ENCODE data around the gene COL23A1.

Gene COL23A1

DNA sequence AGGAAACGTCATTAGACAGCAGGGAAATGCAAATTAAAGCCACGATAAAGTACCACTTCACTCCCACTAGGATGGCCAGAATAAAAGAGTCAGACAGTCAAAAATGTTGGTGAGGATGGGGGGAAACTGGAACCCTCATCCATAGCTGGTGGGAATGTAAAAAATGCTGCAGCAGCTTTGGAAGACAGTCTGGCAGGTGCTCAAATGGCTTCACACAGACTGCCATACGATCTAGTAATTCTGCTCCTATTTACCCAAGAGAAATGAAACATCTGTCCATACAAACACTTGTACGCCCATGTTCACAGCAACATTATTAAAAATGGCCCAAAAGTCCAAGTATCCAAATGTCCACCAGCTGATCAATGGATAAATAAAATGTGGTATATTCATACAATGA, 198.7 kb downstream of the COL23A1 start:
- no peak for DNase-seq (ENCODE audit: low read depth)

DNA sequence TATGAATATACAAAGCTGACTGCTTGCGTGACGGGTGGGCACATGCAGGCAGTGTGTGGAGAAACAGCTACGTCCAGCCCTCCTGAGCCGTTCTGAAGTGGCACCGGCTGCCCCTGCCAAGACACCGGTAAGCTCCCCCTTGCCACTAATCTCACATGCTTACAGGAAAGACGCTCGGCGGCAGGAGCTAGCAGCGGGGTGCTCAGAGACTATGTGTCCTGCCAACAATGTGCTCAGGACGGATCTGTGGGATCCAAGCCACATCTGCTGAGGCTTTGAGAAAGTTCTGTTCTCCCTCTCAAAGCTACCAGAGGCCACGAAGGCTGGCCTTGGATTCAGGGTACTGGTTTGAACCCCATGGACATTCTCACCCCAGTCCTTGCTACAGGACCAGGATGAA, 200.4 kb downstream of the COL23A1 start:
- no peak for DNase-seq (ENCODE audit: low read depth)

DNA sequence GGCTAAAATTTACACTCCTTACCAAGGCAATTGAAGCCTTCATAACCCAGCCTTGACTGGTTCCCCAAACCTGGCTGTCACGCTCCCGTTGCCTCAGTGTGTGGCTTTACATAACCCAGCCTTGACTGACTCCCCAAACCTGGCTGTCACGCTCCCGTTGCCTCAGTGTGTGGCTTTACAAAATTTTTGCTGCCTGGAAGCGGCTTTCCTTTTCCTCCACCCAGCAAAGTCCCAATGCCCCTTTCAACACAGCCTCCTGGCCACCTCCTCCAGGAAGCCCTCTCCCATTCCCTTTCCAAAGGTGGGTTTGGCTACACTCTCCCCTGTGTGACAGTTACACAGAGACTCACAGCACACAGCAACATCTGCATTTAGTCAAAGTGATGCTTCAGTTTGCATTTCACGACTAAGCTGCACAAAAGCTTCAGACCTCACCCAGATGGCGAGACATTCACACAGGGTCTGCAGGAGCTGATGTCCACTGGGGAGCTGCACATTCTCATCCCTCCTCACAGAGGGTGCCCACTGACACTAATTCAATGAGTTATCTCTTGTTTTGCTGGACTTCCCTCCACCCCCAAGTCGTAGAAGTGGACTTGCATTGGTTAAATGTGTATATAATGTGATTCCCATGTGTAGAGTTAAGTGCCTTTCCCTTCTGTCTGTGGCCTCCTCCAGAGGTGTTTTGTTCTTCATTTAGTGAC, 201.0 kb downstream of the COL23A1 start:
- no peak for DNase-seq (ENCODE audit: low read depth)

DNA sequence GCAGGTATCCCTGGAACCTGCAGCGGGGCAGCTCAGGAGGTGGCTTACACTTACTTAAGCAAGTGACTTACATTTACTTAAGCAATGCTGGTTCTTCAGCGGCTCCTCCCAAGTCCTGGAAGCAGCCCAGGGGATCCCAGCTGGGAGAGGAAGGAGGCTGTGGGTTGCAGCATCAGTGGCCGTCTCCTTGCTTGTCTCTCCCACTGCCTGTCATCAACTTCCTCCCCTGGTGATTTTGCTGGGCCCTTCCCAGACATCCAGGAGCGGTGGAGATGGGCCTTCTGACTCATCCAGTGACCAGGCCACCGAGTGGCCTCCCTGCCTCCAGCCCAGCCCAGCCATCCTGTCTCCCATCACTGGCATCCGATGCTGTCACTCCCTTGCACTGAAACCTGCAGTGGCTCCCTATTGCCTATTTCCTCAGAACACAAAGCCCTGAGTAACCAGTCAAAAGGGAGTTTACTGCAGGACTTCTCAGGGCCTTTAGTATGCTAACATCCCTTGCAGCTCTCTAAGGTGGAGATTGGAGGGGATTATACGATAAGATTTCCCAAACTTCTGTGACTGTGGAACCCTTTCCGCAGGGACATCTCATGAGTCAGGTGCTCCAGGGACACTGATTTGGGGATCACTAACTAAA, 201.7 kb downstream of the COL23A1 start:
- no peak for DNase-seq (ENCODE audit: low read depth)

DNA sequence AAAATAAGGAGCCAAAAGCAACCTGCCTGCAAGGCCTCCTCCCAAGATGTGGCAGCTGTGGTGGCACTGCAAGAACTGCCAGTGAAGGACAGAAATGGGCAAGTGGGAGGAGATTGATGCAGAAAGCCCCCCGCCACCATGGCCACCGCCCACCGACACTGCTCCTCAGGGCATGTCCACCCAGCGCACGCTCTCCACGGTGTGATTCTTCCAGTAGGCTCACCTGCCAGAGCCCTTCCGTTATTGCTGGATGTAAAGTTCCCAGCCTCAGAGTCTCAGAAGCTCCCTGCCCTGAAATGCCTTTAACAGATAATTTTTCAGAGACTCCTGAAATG, 202.4 kb downstream of the COL23A1 start:
- DNase-seq (ENCODE audit: low read depth): no peak

DNA sequence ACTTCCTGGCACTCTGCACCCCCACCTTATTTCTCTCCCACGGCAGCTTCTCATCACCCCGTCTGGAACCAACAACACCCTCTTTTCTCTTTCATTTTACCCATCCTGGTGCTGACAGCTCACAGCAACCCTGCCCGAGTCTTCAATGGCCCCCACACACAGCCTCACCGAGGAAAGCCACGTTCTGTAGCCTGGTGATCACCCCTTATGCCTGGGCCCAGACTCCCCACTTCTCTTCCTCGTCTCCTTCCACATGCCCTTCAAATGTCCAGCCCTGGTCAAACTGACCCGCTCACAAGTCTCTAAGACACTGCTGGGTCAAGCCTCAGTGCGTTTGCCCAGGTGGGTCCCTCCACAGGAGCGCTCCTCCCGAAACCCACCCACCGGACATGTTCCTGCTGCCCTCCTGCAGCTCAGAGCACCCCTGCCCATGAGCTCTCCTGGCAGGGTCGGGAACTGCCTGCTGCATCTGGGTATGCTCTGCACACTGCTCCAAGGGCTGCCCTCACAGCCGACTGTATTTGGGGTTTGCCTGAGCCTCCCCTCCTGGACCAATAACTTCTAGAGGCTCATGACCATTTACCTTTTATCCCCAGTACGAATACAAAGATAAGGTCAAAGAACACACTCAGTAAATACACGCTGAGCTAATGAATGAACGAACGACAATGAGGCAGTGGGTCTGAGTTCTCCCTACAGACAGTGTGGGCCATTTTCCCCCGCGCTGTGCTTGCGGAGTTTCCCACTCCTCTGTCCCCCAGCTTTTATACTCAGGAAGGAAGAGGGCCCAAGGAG, 202.9 kb downstream of the COL23A1 start:
- DNase-seq (ENCODE audit: low read depth): no peak

DNA sequence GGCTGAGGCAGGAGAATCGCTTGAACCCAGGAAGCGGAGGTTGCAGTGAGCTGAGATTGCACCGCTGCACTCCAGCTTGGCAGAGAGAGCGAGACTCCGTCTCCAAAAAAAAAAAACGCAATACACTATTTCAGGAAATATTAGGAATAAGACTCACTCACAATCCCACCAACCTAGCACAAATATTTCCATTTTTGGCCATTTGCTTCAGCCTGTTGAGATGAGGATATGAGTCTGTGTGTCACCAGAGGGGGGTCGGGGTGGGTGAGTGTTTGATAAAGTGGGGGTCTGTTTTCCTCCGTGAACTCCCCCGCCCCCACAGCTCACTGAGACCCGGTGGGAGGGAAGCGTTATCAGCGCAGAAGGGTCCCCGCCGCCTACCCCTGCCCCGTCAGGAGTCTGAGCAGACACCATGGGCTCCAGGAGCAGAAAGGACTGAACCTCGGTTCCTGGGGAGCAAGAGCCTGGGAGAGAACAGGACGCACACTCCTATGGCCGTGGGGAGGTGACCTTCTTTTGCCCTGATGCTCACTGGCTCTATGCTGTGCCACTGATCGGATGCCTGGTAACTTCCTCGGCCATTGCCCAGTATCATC, 203.8 kb downstream of the COL23A1 start:
- DNase-seq (ENCODE audit: low read depth): no peak

DNA sequence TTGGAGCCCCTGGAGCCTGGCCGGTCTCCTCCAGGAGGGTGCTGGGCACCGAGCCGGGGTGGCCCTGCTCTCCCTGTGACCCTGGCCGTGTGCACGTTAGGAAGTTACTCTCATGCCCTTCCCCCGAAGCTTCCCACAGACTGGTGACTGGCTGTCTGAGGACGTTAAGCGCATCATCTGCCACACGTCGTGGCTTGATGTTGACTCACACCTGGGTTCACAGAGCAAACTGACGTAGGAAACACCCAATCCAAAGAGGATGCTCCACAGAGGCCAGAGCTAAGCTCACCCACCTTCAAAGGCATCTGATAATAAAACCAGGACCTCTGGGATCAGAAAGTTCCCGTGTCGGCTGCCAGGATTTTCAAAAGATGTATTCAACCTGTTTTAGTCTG, 204.7 kb downstream of the COL23A1 start:
- no peak for DNase-seq (ENCODE audit: low read depth)

DNA sequence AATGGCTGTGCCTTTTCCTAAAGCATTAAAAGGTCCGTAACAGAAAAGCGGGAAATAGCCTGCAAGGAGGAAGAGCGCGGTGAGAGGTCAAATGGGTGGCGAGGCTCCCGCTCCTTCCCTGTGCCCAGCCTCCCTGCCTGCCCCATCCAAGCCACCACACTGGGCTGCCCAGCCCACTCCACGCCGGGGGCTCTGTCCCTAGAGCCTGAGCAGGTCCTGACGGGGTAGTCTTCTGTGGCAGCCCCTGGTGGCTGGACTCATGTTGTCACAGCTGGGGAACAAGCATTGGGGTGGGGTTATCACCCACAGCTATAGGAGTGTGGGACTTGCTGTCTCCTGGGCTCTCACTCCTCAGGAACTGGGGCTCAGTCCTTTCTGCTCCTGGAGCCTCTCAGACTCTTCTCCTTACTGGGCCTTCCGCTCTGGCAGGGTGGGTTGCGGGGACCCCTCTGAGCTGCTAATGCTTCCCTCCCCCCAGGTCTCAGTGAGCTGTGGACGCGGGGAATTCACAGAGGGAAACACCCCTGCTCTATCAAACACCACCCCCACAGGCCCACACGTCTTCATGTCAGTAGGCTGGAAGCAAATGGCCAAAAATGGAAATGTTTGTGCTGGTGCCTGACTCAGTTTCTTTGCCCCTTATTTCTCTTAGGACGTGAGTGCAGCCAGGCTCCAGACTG, 205.2 kb downstream of the COL23A1 start:
- DNase-seq (ENCODE audit: low read depth): no peak

DNA sequence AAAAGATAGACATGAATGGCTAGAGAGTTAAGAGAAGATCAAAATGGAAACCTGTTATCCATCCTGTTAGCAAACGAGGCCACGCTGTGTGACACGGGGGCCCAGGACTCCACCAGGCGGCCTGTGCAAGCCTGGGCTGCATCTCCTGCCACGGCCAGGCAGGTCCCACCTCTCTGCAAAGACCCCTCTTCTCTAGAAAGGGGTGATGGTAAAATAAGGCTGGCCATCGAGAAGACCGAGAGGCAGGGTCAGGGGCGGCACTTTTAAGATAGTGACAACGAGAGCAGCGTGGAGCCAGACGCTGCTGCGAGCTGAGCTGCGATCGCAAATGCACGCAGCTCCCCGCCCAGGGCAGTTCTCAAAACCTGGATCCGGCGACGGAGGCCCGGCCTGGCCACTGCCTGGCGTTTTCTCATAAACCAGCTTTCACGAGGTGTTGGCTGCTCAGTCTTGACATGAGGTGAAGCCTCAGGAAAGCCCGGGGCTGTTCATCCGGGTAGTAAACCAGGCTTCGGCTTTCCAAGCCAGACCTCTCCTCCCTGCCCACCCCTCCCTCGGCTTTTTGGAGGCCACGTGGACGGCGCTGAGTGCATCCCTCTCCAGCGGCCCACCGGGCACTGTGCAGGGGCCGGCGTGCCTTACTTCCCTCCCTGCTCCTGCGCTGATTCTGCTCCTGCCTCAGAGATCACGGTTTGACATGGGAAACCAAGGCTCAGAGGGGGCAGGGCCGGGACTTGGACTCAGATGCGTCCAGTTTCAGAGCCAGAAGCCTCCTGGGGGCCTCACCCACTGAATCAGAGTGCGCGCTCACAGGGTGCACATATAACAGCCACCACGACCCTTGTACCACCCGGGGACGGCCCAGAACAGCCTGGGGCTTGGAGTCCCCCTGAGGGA, 206.0 kb downstream of the COL23A1 start:
- DNase-seq (ENCODE audit: low read depth): no peak

DNA sequence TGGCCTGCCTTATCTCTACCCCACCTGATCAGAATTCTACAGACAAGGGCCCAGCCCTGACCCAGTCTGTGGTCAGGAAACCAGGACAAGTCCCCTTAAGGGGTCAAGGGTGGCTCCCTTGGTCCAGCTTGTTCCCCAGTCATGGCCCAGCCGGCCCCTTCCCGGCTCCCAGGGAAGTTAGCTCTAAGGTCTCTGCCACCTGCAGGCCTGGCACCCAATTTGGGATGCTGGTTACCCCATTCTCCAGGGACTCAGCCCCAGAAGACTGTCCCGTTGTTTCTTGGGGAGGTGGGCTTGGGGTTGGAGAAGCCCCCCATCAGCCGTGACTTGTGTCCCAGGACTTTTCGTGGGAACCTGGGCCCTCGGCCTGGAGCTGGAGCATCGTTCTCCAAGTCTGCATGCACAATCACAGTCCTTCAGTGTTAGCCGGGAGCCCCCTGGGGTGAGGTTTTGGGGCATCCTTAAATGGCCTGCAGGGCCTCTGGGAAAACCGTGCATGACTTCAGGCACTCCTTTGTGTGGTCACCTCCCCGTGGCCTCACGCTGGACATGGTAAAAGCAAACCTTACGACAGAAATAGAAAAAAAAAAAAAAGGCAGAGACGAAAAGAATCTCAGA, 206.8 kb downstream of the COL23A1 start:
- no peak for DNase-seq (ENCODE audit: low read depth)

DNA sequence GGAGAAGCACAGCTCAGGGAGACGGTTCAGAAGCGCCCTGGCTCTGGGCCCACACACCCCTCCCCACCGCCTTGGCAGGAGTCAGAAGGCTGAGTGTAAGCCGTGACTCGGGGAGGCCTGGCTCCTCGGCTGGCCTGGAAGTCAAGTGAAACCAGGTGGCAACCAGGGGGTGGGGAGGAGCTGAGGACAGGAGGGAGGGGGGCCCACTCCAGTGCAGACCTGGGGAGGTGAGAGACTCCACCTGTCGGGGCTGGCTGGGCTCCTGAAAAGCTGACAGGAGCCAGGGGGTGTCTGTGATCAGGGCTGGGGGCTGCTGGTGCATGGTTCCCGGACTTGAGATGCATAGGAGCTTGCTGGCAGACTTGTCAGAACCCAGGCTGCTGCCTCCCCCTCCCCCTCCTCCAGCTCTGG, 207.4 kb downstream of the COL23A1 start:
- no peak for DNase-seq (ENCODE audit: low read depth)

DNA sequence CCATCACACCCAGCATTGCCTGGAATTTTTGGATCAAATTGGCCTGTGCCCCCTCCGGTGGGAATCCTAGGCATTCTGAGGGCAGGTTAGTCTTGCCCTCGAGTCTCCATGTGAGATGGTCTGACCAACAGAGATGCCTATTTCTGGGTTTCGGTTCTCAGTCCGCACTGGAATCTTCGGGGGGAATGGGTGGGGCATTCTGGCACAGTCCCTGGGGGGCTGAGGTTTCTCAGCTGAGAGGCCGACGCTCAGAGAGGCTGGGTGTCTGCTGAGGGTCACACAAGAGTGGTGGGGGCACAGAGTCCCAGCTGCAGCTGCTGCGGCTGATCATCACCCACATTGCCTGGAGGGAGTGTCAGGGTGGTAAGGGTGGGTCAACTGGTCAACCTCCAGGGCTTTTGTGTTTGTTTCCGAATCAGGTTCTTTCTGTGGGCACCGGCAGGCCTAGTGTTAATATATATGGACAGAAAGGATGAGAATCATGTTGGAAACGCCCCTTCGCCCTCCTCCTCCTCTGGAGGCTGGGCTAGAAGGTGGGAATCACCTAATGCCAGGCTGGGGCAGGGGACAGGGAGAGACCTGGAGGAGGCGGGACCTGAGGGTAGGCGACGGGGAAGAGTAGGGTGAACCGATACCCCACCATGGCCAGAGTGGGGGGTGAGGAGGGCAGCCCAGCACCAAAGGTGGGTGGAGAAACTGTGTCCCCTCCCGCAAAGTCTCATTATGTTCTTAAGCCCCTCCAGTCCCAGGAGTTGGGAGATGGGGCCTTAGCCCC, 208.1 kb downstream of the COL23A1 start:
- DNase-seq (ENCODE audit: low read depth): no peak

DNA sequence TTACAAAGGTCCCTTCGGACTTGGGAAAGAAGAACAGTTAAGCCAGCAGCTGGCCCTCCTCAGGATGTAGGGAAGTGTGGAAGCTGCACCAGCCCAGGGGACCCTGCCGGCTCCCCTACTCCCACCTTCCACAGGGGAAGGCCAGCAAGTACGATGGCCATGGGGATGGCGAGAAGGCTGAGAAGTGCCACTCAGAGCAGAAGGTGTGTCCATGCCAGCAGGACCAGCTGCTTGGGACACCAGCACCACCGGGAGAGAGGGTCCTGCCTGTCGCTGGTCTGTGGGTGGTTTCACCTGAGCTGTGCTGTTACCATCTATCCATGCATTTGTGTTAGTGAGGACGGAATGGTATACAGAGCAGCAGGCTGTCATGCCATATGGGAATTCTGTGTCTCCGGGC, 209.0 kb downstream of the COL23A1 start:
- no peak for DNase-seq (ENCODE audit: low read depth)

DNA sequence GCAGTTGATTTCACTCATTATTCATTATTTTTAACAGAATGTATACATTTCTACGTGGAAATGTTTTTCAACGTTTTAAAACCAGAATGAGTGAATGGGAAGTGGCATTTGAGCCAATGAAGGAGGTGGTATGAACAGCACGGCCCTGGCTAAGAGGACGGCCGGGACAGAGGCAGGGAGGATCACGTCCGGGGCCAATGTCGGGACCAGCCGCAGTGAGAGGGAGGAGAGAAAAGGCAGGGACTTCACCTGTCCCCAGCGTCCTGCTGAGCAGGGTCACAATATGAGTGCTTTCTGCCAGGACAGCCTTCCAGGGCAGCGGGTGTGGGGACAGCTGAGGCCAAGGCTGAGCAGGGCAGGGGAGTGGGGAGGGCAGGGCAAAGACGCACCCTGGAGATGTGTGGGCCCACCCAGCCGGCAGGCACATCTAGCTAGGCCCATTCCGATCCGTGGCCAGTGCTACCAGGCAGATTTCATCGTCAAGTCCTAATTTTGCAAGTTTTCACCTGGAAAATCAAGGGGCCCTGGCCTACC, 209.6 kb downstream of the COL23A1 start:
- DNase-seq (ENCODE audit: low read depth): no peak

DNA sequence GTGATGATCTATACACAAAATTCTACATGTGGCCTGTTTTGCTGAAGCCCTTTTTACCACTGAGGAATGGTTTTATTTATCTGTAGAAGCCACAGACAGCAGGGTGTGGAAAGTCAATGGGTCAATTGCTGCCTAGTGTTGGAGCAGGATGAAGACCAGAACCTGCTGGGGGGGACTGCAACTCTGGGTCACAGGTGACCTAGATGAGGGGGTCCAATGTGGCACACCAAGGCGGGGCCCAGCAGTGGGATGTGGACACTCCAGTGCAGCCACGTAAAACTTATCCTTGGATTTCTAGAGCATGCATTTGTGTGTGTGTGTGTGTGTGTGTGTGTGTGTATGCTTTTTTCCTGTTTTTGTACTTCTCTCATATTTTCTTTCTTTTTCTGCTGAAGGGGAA, 210.1 kb downstream of the COL23A1 start:
- no peak for DNase-seq (ENCODE audit: low read depth)

DNA sequence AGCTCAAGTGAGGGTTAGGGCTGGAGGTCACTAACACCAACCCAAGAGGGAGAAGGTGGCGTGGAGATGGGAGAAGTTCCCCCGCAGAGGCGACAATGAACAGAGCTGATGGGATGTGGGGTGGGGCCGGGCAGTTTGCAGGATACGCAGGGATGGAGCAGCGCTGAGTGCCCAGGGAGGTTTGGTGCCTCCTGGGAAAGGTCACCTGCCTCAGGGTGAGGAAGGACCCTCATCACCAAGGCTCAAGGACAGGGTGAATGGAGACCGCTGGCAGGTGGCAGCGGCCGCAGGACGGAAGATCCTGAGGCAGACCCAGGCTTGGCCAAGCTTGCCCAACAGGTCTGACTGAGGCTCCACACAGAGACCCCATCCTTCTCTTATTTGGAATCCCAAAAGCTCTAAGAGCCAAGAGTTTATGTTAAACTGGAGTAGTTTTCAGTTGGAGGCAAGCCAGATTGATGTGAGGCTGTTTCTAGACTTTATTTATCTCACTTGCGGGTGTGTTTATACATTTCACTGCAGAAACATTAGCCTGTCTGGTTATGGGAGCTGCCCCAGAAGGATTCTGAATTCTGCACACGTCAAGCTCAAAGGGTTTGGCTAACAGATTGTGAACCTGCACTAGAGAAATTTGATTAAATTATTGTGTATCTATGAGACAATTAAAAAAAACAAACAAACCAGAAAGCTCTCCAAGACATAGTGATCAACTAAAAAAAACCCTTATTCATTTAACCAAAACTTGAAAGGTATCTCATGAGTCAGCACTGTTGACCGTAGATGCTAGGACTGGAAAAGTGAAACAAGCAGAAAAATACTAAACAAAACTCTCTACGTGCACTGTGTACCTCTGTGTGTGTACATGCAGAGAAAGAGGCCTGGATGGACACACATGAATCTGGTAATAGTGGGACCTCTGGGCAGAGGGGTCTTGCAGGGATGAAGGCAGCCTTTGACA, 211.4 kb downstream of the COL23A1 start:
- no peak for DNase-seq (ENCODE audit: low read depth)

DNA sequence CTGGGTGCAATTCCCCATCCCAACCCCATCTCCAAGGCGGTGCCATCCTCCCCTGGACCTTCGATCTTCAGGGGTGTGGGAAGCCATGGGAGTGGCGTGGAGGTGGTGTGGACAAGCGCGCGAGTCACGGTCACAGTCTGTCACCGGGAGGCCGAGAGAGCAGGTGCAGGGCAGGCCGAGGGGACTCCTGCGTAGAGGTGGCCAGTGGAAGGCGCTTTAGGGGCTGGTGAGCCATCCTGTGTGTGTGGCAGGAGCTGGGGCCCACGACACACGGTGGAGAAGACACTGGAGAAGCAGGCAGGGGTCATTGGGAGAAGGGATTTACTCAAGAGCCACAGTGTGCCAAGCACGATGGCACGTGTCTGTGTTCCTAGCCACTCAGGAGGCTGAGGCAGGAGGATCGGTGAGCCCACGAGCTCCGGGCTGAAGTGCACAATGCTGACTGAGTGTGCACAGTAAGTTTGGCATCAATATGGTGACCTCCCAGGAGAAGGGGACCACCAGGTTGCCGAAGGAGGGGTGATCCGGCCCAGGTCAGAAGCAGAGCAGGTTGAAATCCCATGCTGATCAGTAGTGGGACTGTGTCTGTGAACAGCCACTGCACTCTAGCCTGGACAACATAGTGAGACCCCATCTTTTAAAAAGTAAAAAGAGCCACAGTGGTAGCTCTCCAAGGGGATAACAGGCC, 212.5 kb downstream of the COL23A1 start:
- no peak for DNase-seq (ENCODE audit: low read depth)

Data from activated T-helper 9 cell treated with anti-CD3 and anti-CD28 coated beads, Interleukin-2, amount 50 U/mL, for 16 hours (primary cell).